GM19395 (cell line): ENCODE measurements around the gene ACACA.
"Not testable (repeated sequence)": the region's sequence is repeated elsewhere in the genome, so short reads cannot be mapped to it uniquely, and the experiment has no call there.

Experiments
- ATAC-seq: cut with Tn5 transposase; IDR thresholded peaks from one replicate; pipeline ENCODE4 v1.9.1; 2021; ENCODE audit warnings: mild to moderate bottlenecking, moderate library complexity; ENCODE audit not compliant: unreplicated experiment

Gene ACACA

DNA sequence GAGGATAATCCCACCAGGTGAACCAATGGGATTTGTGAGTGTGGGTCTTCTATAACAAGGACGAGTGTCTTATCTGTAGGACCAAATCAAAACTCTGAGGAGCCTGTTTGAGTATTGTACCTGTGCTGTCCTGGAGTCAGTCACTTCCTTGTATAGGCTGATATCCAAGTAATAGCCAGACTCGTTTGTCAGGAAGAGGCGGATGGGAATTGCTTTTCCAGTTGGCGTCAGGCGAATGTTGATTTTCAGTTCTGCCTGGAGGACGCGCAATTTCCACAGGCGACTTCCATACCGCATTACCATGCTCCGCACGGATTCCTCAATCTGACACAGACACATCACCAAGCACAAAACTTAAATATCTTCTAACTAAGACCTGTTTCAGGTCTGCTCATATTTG lies 218.5 kb downstream of the ACACA start:
- ATAC-seq = no peak

DNA sequence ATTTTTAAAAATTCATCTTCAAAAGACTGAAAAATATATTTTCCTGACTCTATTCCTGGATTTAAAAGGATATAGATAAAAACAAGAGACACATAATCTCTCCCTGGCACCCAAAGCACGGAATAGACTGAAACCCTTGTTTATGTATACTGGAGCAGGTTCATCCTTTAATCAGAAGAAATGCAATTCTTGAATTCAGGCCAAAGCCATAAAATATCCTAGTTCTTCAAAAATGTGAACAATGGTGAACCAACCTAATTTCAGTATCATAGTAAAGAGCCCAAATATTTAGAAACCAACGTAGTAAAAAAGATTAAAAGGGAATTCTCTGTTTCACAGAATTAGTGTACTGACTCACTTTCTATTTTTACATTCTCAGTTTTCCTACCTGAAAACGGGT lies 219.4 kb downstream of the ACACA start:
- no peak for ATAC-seq

DNA sequence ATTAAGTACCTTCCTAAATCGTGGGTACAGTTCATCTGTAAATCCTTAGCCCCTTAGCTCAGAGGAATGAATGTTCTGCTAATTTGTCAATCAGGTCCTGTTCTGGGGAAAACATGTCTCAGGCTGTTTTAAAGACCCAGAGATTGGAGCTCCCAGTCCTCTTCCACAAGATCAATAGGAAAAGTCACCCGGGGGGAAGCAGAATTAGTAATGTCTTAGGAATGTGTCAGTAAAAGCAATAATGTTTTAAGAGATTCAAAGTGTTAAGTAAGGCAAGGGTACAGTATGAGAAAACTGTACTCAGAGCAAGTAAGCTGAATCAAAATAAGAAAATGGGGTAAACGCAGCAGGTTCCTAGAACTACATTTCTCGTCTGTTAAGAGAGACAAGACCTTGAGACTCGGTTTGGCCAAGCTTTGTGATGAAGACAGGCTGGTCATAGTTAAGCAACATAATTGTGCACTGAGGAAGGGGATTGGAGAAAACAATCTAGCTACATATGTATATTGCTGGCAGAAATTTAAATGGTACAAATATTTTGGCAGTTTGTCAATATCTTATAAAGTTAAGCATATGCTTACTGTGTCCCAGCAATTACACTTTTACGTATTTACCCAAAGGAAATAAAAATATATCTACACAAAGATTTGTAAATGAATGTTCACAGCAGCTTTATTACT lies 223.7 kb downstream of the ACACA start:
- no peak for ATAC-seq

DNA sequence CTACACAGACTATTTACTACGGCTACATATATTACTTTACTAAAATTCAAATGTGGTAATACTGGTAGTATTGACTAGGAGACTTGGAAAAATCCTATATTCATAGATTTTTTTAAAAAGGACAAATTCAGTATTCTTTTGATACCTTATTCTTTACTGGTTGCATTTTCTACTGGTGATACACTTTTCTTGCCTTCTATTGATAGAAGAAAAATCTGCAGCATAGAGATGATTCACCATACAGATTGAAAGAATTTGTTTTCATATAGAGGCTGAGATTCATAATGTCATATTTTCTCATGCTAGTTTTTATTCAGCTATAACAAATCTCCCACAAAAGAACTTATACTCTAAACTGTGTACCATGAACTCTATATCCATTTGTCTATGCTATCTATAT lies 226.3 kb downstream of the ACACA start:
- ATAC-seq = no peak

DNA sequence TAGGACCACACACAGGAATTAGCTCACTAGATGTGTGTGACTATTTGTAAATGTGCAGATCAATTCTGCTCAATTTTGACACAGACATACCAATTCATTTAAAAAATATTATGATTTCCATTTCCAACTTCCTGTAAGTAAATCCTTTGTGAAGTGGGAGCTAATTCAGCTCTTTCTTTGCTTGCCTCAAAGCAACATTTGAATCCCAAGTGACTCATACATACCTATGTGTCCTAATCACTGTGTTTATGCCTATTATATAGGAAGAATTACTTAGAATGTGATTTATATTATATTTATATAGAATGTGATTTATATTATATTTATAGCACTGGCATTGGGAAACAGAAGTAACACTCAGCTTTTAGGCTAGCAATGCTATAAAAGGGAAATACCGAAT lies 226.7 kb downstream of the ACACA start:
- ATAC-seq = no peak

DNA sequence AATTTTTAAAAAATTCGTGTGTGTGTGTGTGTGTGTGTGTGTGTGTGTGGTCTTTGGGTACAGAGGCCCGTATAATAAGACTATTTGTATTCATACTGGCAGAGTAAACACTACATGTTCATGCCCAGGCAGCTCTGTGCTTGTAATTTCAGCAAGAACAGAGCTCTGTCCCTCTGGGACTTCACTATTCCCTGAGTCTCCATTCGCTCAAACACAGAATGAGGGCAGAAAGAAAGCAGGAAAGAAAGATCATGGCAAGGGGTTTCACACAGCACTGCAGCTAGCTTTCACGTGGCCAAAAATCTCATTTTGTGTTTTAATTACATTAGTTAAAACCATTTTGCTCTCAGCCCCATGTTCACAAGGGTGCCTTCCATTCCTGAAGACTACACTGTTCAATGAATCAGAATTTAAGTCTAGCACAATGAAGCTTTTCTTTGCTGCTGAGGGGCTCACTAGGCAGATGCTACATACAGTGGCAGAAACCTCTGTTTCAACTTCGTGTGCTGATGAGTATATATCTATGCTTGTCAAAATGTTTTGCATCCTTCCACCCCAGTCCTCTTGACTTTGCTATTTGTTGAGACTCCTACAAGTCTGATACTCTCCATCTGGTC lies 229.3 kb downstream of the ACACA start:
- ATAC-seq = no peak

DNA sequence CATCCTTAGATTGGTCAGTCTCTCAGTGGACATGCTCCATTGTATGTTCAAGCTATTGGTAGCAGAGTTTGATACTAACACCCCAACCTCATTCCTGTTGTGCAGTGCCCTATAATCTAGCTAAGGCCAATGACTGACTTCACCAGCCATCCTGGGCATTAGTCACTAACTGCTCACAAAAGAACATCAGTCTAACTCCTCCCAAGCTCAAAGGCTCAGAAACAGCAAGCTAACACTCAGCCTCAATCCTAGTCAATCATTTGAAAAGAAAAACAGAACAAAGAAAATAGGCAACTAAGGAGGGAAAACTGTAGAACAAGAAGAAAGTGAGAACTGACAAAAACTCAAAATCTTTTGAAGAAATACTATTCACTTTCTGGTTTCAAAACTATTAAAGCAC lies 229.9 kb downstream of the ACACA start:
- no peak for ATAC-seq

DNA sequence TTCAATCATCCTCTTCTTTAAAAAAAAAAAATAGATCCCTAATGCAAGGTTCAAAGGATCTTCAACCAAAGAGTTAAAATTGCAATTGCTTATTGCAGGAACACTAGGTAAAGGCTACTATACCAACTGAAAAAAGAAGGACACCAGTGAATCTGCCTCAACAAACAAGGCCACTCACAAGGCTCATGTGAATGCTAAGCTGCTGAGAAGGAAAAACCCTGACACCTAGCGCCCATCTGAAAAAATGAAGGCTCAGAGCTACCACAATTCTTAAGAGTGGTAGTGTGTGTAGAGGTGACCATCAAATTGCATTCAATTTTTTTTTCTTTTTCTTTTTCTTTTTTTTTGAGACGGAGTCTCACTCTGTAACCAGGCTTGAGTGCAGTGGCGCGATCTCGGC lies 232.4 kb downstream of the ACACA start:
- no peak for ATAC-seq

DNA sequence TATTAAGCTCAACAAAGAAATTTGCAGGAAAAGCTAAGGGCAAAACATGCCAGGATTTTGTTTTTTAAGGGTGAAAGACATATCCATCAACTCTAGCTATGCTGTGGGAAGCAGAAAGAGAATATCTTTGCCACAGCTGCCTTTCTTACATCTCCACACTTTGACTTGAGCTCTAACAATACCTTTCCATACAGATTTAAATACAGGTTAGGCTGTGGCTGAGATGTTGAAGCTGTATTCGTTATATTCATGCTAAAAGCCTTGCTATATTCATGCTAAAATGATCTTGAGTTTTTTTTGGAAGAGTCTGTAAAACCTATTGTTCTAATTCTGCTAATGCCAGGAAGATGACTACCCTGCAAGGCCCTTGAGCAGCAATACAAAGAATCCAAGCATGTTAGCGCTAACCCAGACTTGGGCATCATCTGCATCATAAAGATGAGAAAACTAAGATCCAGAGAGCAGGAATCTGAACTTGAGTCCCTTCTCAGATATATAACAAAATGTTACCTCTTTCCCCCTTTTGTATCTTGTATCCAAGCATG lies 235.7 kb downstream of the ACACA start:
- ATAC-seq = no peak

DNA sequence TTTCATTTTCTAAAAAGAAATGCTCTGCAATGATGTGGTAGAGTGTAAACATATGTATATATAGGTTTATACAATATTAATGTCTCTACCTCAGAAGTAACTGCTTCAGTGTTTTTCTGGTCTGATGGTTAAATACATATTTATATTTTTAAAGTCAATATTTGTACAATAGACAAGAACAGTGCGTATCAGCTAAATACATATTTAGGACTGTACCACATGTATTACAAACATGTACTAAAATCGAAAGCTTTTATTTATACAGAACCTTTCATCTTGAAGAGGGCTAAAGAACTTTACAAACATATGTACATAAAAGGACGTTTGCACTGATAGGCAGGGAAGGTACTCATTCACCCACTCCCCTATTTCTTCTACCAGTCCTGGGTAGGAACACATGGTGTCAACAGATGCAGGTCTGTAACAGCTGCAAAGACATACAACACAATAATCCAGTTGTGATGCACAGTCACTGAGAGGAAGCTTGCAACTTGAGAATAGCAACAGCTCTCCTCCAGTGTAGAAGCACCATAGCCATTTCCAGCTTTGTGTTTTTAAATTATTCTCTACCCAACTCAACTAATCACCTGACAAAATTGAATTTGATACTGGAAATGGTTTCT lies 237.8 kb downstream of the ACACA start:
- ATAC-seq = no peak

DNA sequence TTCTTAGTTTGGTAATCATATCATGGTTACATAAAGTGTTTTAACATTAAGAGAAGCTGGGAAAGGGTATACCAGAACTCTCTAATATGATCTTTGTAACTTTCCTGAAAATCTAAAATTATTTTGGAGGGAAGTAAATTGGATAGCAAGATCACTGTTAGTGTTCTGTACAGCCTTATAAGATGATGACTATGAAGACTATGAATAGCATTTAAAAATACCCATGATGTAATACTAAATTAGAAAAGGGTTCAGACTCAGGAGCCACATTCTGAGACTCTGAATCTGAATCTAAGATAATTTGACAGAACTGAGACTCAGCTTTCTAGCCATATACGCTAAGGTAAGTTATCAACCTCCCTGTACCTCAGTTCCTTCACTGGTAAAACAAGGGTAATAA lies 238.9 kb downstream of the ACACA start:
- no peak for ATAC-seq

DNA sequence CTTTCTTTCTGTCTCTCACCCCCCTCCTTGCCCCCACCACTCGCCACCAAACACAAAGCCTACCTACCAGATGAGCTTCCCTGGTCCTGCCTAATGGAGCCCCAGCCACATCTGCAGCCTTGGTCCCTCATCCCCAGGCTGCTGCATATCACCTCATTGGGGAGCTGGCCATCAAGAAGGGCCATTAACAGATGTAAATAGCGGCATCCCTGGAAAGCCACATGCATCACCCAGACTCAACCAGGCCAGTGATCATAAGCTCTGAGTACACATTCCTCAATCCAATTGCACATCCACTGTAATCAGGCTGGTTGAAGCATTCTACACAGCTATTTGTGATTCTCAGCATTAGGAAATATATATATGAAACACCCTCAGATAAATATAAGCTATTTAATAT lies 242.6 kb downstream of the ACACA start:
- no peak for ATAC-seq

DNA sequence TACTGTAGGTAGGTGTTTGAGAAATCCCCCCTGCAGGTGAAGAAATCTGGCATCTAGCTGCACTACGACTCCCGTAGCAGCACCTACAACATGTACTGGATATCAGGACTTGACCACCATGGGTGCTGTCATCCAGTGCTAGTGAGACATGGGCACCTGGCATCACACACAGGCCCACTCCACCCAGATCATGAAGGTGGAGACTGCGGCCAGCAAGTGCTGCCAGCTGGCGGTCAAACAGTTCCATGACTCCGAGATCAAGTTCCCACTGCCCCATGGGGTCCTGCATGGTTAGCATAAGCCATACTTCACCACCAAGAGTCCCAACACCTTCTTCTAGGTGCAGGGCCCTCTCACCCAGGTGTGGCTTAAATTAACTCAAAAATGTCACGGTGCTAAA lies 243.8 kb downstream of the ACACA start:
- no peak for ATAC-seq

DNA sequence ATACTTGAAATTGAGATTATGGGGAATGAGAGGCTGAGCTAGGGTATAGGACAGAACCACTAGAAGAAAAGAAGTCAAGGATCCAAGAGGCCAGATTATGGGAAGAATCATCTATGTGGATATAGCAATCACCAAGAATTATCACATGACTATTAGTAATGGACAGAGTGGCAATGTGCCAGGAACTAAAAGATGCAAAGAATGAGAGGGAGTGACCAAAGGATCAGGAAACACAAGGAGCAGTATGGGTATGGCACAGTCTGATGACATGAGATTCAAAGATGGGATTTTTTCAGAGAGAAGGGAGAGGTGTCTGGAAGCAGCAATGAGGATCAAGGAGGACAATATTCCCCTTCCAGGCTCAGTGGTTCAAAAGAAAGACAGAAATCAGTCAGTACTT lies 245.7 kb downstream of the ACACA start:
- no peak for ATAC-seq

DNA sequence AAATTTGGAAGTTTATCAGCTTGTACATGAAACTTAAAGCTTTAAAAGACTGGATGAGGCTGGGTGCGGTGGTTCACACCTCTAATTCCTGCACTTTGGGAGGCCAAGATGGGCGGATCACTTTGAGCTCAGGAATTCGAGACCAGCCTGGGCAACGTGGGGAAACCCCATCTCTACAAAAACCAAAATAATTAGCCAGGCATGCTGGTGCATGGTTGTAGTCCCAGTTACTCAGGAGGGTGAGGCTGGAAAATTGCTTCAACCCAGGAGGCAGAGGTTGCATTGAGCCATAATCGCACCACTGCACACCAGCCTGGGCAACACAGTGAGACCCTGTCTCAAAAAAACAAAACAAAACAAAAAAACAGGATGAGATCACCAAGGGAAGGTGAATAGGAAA lies 248.3 kb downstream of the ACACA start:
- no peak for ATAC-seq

DNA sequence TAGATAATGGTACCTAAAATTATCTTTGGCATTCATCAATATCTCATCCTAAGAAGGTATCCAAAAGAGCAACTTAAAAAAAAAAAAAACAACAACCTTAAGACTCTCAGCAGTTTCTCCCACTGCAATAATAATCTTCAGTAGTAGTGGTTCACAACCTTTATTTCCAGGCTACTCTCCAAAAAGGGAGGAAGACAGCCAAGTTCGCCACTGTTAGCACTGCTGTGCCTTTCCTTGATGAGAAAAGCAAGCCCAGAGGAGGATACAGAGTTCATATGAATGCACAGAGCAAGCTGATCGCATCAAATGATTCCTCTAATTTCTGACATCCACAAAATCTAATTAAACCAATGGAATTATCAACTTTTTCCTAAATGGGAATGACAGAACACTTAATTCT lies 258.5 kb downstream of the ACACA start:
- ATAC-seq = no peak

DNA sequence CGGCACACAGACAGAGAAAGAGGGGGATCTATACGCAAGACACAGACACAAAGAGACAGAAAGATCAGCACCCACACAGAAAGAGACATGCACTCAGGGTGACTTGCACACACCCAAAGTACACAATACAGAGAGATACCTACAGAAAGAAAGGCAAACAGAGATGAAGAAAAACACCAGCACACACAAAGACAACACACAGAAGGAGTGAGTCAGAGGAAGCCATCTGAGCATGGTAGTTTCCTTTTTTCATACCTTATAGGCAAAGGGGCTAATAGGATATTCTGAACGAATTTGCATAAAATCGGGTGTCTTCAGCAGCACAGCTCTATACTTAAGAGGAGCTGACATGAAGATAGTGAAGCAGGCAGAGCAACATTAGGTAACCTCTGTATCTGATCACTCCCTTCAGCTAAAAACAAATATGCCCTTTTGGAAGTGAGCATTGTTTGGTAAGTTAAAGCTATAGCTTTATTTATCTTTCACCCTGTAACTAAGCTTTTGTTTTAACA lies 259.3 kb downstream of the ACACA start:
- ATAC-seq = peak; percentile 76

DNA sequence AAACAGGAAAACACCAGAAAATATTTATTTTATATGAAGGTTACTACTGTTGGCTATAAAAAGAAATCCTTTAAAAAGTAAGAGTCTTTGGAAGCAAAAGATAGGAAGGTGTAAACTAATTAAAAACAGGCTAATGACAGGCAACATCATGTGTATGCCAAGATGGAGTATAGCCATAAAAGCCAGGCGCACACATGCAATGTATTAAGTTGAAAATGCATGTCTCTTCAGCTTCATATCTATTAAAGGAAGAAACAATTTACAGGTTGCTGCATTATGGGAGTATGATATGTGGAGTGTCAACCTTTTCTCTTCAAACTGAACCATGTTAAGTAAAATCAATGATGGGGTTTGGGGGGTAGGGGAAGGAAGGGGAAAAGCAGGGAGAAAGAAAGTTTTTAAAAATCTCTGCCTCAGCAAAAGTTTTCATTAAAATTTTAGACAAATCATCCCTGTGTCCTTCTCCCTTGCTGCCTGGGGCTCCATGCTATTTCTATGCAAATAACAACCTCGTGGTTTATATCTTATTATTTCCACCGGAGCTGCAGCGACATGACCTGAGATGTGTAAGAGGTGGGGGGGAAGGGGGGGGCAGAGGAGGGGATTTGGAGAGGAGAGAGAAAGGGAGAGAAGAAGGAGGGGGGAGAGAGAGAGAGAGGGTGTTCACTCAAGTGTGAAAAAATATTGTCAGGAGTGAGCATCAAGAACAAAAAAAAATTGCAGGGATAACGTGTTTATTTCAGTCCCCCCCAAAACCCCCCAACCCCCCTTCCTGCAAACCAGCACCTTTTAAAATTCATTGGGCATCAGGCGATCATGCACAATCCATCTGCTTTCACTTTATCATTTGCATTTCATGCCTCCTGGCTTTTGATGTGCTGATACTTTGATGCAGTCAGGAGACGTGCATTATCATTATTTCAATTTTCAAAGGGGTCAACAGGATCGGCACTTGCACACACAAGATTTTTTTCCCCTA lies 260.3 kb downstream of the ACACA start:
- ATAC-seq = no peak

DNA sequence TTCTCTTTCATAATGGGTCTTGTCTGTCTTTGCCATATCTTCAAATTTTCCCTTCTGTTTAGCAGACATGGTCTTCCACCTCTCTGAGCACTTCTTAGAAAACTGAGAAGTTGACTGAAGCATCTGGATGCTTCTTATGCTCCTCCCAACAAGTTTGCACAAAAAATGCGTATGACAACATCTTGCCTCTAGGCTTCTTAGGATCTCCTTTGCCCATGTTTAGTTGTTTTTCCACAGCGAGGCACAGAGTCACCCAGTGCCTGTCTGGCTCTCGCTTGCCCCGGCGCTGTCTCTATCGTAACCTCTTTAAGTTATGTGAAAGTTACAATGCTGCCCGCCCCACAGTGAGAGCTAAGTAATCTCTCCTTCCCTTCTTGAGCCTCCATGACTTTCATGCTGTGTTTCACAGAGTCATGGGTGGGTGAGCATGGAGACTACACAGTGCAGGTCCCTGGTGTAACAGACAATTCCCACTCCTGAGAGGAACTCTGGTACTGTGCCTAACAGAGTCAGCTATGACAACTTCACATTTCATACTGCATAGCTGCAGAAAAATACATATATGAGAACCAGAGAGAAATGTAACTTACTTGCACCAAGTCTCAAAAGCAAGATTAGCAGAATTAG lies 262.4 kb downstream of the ACACA start:
- ATAC-seq = no peak

DNA sequence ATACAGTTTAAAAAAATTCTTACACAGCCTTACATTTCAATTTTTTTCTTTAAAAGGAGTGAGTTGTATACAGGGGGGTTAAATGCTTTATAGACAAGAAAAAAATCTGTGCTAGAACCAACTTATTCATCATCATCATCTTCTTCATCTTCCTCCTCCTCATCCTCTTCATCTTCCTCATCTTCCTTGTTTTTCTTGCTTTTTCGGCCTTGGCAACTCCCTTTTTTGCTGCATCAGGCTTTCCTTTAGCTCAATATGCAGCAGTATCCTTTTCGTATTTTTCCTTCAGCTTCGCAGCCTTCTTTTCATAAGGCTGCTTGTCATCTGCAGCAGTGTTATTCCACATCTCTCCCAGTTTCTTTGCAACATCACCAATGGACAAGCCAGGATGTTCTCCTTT lies 263.1 kb downstream of the ACACA start:
- not testable (repeated sequence) for ATAC-seq
